GM23338 (cell line): ENCODE measurements around the gene STING1. TPM values are rescaled to one million over a fixed set of nuclear protein-coding genes. Genes with fewer than 3 reads are reported as not detected.

Source experiments
- ATAC-seq: fragments of 200-7000 bp; cut with Tn5 transposase; 3 replicates; pipeline ENCODE4 v1.9.1; 2020
- DNase-seq: peaks from one replicate; pipeline ENCODE4 v3.0.0-alpha.2; 2015; ENCODE audit warnings: low spot score
- H2AFZ ChIP-seq: fragments of 200-600 bp; sonication (generic); 2 replicates; pipeline ENCODE4 v1.8.0; 2016; ENCODE audit warnings: antibody characterized with exemption, mild to moderate bottlenecking, moderate library complexity
- H3F3A ChIP-seq: fragments of 200-600 bp; sonication (generic); replicated peaks from 2 replicates; pipeline ENCODE4 v1.8.0; 2017; ENCODE audit warnings: antibody characterized with exemption, mixed run types, low read depth
- H3K27ac ChIP-seq: fragments of 200-600 bp; sonication (generic); 2 replicates; pipeline ENCODE4 v1.6.1; 2016; ENCODE audit warnings: low read depth
- H3K27me3 ChIP-seq: fragments of 200-600 bp; sonication (generic); 2 replicates; pipeline ENCODE4 v1.8.0; 2016; ENCODE audit warnings: mild to moderate bottlenecking, mixed run types, moderate library complexity; ENCODE audit not compliant: insufficient read depth
- H3K36me3 ChIP-seq: fragments of 200-600 bp; sonication (generic); 2 replicates; pipeline ENCODE4 v1.8.0; 2016; ENCODE audit warnings: mild to moderate bottlenecking; ENCODE audit not compliant: insufficient read depth
- H3K4me1 ChIP-seq: fragments of 200-600 bp; sonication (generic); 2 replicates; pipeline ENCODE4 v1.8.0; 2016; ENCODE audit warnings: mild to moderate bottlenecking, moderate library complexity; ENCODE audit not compliant: insufficient read depth
- H3K4me2 ChIP-seq: fragments of 200-600 bp; sonication (generic); 2 replicates; pipeline ENCODE4 v1.7.1; 2017; ENCODE audit warnings: mixed run types
- H3K4me3 ChIP-seq: fragments of 200-600 bp; sonication (generic); 2 replicates; pipeline ENCODE4 v1.6.1; 2016; ENCODE audit warnings: mixed run types
- H3K79me2 ChIP-seq: fragments of 200-600 bp; sonication (generic); replicated peaks from 2 replicates; pipeline ENCODE4 v1.8.0; 2017; ENCODE audit warnings: mild to moderate bottlenecking; ENCODE audit not compliant: insufficient read depth
- H3K9me2 ChIP-seq: fragments of 200-600 bp; sonication (generic); 2 replicates; pipeline ENCODE4 v1.8.0; 2017; ENCODE audit not compliant: insufficient read depth
- H4K20me1 ChIP-seq: fragments of 200-600 bp; sonication (generic); replicated peaks from 2 replicates; pipeline ENCODE4 v1.8.0; 2017; ENCODE audit warnings: mild to moderate bottlenecking; ENCODE audit not compliant: insufficient read depth
- H3K27ac Mint-ChIP-seq: 2 replicates; pipeline ENCODE4 v1.8.0; 2020; ENCODE audit warnings: inconsistent platforms, mild to moderate bottlenecking, moderate library complexity, mixed read lengths
- H3K27me3 Mint-ChIP-seq: 3 replicates; pipeline ENCODE4 v1.8.0; 2022; ENCODE audit warnings: low read depth, mild to moderate bottlenecking, moderate library complexity, mixed read lengths, inconsistent platforms; ENCODE audit not compliant: insufficient read depth, poor library complexity
- H3K36me3 Mint-ChIP-seq: 3 replicates; pipeline ENCODE4 v1.8.0; 2021; ENCODE audit warnings: low read depth, mild to moderate bottlenecking, inconsistent platforms, moderate library complexity, mixed read lengths
- H3K4me1 Mint-ChIP-seq: 3 replicates; pipeline ENCODE4 v1.8.0; 2020; ENCODE audit warnings: mild to moderate bottlenecking, inconsistent platforms, mixed read lengths
- H3K4me3 Mint-ChIP-seq: 3 replicates; pipeline ENCODE4 v1.8.0; 2021; ENCODE audit warnings: moderate library complexity, mild to moderate bottlenecking, inconsistent platforms, mixed read lengths
- H3K9me3 Mint-ChIP-seq: 3 replicates; pipeline ENCODE4 v1.8.0; 2020; ENCODE audit warnings: moderate library complexity, mild to moderate bottlenecking, inconsistent platforms, mixed read lengths
- ETS1 ChIP-seq: IDR thresholded peaks from 2 replicates; pipeline ENCODE4 v1.6.1; 2016; ENCODE audit warnings: antibody characterized with exemption
- EZH2 ChIP-seq: fragments of 200-600 bp; sonication (generic); IDR thresholded peaks from one replicate; pipeline ENCODE4 v1.8.0; 2017; ENCODE audit warnings: antibody characterized with exemption, mild to moderate bottlenecking, low read depth; ENCODE audit not compliant: unreplicated experiment
- JUNB ChIP-seq: IDR thresholded peaks from one replicate; pipeline ENCODE4 v1.6.1; 2016; ENCODE audit warnings: antibody characterized with exemption; ENCODE audit not compliant: unreplicated experiment
- NANOG ChIP-seq: IDR thresholded peaks from 2 replicates; pipeline ENCODE4 v1.6.1; 2016; ENCODE audit warnings: antibody characterized with exemption, borderline replicate concordance
- POLR2AphosphoS5 ChIP-seq: IDR thresholded peaks from 2 replicates; pipeline ENCODE4 v1.6.1; 2016; ENCODE audit warnings: antibody characterized with exemption, low read depth
- REST ChIP-seq: IDR thresholded peaks from one replicate; pipeline ENCODE4 v1.6.1; 2018; ENCODE audit warnings: antibody characterized with exemption; ENCODE audit not compliant: unreplicated experiment
- STAT1 ChIP-seq: IDR thresholded peaks from one replicate; pipeline ENCODE4 v1.6.1; 2016; ENCODE audit warnings: antibody characterized with exemption; ENCODE audit not compliant: unreplicated experiment
- ZNF114 ChIP-seq: fragments of 250-450 bp; sonication (Bioruptor Pico); IDR thresholded peaks from 2 replicates; pipeline ENCODE4 v1.5.0; 2020; ENCODE audit warnings: mild to moderate bottlenecking, moderate library complexity
- ZNF331 ChIP-seq: fragments of 250-450 bp; sonication (Bioruptor Pico); IDR thresholded peaks from 2 replicates; pipeline ENCODE4 v1.5.0; 2020; ENCODE audit warnings: low read depth, mild to moderate bottlenecking, moderate library complexity
- ZNF462 ChIP-seq: fragments of 250-450 bp; sonication (Bioruptor Pico); IDR thresholded peaks from 2 replicates; pipeline ENCODE4 v1.5.0; 2020; ENCODE audit warnings: mild to moderate bottlenecking, moderate library complexity
- polyA plus RNA-seq: library from polyadenylated mRNA; unstranded; fragments of >200 nt; fragmentation: Nextera tagmentation; extraction: Ambion mirVana; gene quantifications from 2 replicates; pipeline ENCODE4 v1.2.1, GENCODE V29; 2016
- total RNA-seq: library from RNA; depleted of rRNA; stranded (reverse); fragments of >200 nt; shearing (Covaris generic); gene quantifications from 2 replicates; pipeline ENCODE4 v1.2.3, GENCODE V29; 2014

Gene STING1
- total and polyA plus RNA-seq, 2 experiments from 2014 or later: 0.66 TPM; not detected in 1

GRCh38 chr5:139514486-139514856 is 31.9 kb upstream of the STING1 start:
- Mint-ChIP-seq H3K4me3 (no peak overlapping the region), H3K4me1 (peaks cover 18% of the 10 kb centered on the region), H3K27me3 (peaks cover 27% of the 10 kb centered on the region), H3K36me3 (peaks cover 6% of the 10 kb centered on the region; the same call in 2 of the 3 replicates), H3K27ac (no peak overlapping the region), H3K9me3 (peaks cover 7% of the 10 kb centered on the region; the same call in 2 of the 3 replicates)
- Histone ChIP-seq H3K27me3 (no peaks in the 10 kb centered on the region), H3F3A (peaks cover 5% of the 10 kb centered on the region; the same call in 1 of the 2 replicates), H3K79me2 (no peaks in the 10 kb centered on the region), H3K9me2 (0 out of 2 replicates have a peak, but pooled peaks cover 4% of the 10 kb centered on the region), H3K4me3 (no peak overlapping the region), H3K4me1 (peaks cover 7% of the 10 kb centered on the region; the same call in 1 of the 2 replicates), H3K27ac (no peak overlapping the region), H3K4me2 (no peak overlapping the region), H2AFZ (no peak overlapping the region), H3K36me3 (no peaks in the 10 kb centered on the region), H4K20me1 (no peaks in the 10 kb centered on the region)
- TF ChIP-seq ZNF331 (CRISPR knock-in tag): no peak
- no peak for TF ChIP-seq EZH2
- no peak for TF ChIP-seq STAT1
- TF ChIP-seq ZNF114 (CRISPR knock-in tag): no peak
- no peak for TF ChIP-seq ETS1
- TF ChIP-seq JUNB: no peak
- DNase-seq: no peak
- ATAC-seq: no peak

- Histone ChIP-seq H3K79me2 (no peaks in the 10 kb centered on the region), H2AFZ (no peak overlapping the region), H3F3A (peaks cover 5% of the 10 kb centered on the region; the same call in 1 of the 2 replicates), H3K36me3 (no peaks in the 10 kb centered on the region), H3K9me2 (0 out of 2 replicates have a peak, but pooled peaks cover 4% of the 10 kb centered on the region), H4K20me1 (no peaks in the 10 kb centered on the region), H3K4me1 (peaks cover 6% of the 10 kb centered on the region; the same call in 1 of the 2 replicates), H3K4me3 (no peak overlapping the region), H3K27me3 (no peaks in the 10 kb centered on the region), H3K4me2 (no peak overlapping the region), H3K27ac (no peak overlapping the region)
- Mint-ChIP-seq H3K9me3 (peaks cover 7% of the 10 kb centered on the region; the same call in 2 of the 3 replicates), H3K4me1 (peaks cover 16% of the 10 kb centered on the region), H3K36me3 (peaks cover 6% of the 10 kb centered on the region; the same call in 2 of the 3 replicates), H3K27me3 (peaks cover 26% of the 10 kb centered on the region), H3K27ac (no peak overlapping the region), H3K4me3 (no peak overlapping the region)
- TF ChIP-seq EZH2 (no peak), NANOG (no peak), POLR2AphosphoS5 (no peak), ZNF462 (no peak), JUNB (no peak), REST (no peak)
- DNase-seq (no peak), ATAC-seq (no peak)
Observed at GRCh38 chr5:139513852-139514485, 31.4 kb upstream of the STING1 start.
